ENCODE data around the gene NMT2.

DNA sequence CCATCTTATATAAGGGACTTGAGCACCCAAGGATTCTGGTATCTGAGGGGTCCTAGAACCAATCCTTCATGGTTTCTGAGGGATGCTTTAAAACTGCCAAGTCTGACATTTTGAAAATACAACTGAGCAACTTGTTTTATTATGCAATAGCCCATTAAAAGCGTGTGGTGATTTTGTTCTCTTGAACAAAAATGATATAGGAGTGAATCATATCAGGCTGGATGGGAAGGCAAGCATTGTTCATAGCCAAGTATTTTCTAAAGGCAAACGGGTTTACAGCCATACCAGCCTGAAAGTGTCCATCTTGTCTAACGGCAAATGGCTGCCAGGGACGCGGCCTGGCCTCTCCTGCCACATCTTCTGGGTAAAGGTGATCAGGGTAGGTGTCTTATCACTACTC is 48.0 kb downstream of the NMT2 start:
- TF ChIP-seq, protein P1, sequence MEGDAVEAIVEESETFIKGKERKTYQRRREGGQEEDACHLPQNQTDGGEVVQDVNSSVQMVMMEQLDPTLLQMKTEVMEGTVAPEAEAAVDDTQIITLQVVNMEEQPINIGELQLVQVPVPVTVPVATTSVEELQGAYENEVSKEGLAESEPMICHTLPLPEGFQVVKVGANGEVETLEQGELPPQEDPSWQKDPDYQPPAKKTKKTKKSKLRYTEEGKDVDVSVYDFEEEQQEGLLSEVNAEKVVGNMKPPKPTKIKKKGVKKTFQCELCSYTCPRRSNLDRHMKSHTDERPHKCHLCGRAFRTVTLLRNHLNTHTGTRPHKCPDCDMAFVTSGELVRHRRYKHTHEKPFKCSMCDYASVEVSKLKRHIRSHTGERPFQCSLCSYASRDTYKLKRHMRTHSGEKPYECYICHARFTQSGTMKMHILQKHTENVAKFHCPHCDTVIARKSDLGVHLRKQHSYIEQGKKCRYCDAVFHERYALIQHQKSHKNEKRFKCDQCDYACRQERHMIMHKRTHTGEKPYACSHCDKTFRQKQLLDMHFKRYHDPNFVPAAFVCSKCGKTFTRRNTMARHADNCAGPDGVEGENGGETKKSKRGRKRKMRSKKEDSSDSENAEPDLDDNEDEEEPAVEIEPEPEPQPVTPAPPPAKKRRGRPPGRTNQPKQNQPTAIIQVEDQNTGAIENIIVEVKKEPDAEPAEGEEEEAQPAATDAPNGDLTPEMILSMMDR (IDR thresholded peaks at IDR 0.05), result no peak
- no peak for TF ChIP-seq EZH2 (IDR thresholded peaks at IDR 0.05)
